ENCODE data around the gene HLA-C. TPM values are rescaled to one million over a fixed set of nuclear protein-coding genes. Genes with fewer than 3 reads are reported as not detected.

Gene HLA-C
- total and polyA plus RNA-seq, 7 donors, result 129 to 907 (median 349) TPM

DNA sequence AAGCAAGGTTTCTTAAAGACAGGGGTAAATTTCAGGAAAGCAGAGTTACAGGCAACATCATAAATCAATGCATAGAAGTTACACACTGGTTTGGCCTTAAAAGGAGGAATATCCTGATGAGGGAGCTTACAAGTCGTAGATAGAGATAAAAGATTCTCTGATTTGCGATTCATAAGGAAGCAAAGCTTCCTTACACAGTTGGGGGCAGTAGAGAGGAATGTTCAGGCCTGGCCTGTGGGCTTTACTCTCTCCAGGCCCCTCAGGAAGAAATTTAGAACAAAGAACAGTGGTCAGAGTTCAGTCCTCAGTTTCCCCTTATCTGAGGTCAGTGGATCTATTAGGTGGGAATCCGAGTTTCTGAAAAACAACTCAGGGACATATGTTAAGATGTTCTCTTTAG lies 19.3 kb downstream of the HLA-C start:
- intact Hi-C loops (cut with DNase I), result no loop called here
- Histone ChIP-seq H3K9me3 (no peaks in the 10 kb centered on the region), H3K36me3 (no peaks in the 10 kb centered on the region), H3K27ac (no peak overlapping the region), H3K27me3 (peaks cover 0 to 3% (median 0%) of the 10 kb centered on the region in 3 donors), H3K4me3 (no peak overlapping the region), H3K4me1 (no peaks in the 10 kb centered on the region)
- DNase-seq, result no peak
- 18 to 44% methylated on average over 3 of the region's 3 CpGs for WGBS, 2 donors
- TF ChIP-seq, protein P1, sequence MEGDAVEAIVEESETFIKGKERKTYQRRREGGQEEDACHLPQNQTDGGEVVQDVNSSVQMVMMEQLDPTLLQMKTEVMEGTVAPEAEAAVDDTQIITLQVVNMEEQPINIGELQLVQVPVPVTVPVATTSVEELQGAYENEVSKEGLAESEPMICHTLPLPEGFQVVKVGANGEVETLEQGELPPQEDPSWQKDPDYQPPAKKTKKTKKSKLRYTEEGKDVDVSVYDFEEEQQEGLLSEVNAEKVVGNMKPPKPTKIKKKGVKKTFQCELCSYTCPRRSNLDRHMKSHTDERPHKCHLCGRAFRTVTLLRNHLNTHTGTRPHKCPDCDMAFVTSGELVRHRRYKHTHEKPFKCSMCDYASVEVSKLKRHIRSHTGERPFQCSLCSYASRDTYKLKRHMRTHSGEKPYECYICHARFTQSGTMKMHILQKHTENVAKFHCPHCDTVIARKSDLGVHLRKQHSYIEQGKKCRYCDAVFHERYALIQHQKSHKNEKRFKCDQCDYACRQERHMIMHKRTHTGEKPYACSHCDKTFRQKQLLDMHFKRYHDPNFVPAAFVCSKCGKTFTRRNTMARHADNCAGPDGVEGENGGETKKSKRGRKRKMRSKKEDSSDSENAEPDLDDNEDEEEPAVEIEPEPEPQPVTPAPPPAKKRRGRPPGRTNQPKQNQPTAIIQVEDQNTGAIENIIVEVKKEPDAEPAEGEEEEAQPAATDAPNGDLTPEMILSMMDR (IDR thresholded peaks at IDR 0.05), result no peak
- no peak for TF ChIP-seq POLR2AphosphoS5 (IDR thresholded peaks at IDR 0.05)
- TF ChIP-seq POLR2A (IDR thresholded peaks at IDR 0.05), result no peak
- TF ChIP-seq EP300 (IDR thresholded peaks at IDR 0.05), result no peak

DNA sequence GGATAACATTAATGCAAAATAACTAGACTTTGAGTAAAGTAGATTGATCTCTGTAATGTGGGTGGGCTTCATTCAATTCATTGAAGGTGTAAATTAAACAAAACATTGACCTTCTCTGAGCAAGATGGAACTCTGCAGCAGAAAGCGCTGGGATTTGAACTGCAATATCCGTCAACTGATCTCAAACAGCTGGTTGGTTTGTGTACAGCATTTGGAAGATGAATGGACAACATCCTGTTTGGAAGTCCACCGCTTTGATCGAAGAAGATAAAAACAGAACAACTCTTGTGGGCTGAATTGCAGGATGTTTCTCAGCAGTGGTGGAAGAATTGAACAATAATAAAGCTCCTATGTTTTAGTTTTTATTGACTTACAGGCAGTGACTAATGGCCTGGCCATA lies 20.6 kb downstream of the HLA-C start:
- H3K4me3 ChIP-seq, result no peak overlapping the region
- WGBS, 2 donors, result 68 to 82% methylated on average over 4 of the region's 4 CpGs
- H3K4me1 ChIP-seq, result no peaks in the 10 kb centered on the region
- H3K9me3 ChIP-seq, result no peaks in the 10 kb centered on the region
- peaks cover 0 to 3% (median 0%) of the 10 kb centered on the region in 3 donors for H3K27me3 ChIP-seq
- intact Hi-C loops (cut with DNase I), result no loop called here
- H3K36me3 ChIP-seq, result no peaks in the 10 kb centered on the region
- TF ChIP-seq, protein P1 (IDR thresholded peaks at IDR 0.05), result no peak
- TF ChIP-seq EP300 (IDR thresholded peaks at IDR 0.05) (no peak), POLR2AphosphoS5 (IDR thresholded peaks at IDR 0.05) (no peak), POLR2A (IDR thresholded peaks at IDR 0.05) (no peak)
- no peak overlapping the region for H3K27ac ChIP-seq
- DNase-seq, result no peak

DNA sequence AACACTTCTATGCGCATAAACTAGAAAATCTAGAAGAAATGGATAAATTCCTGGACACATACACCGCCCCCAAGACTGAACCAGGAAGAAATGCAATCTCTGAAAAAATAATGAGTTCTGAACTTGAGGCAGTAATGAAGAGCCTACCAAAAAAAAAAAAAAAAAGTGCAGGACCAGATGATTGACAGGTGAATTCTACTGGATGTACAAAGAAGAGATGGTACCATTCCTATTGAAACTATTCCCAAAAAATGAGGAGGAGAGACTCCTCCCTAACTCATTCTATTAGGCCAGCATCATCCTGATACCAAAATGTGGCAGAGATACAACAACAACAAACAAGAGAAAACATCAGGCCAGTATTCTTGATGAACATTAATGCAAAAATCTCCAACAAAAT lies 22.7 kb downstream of the HLA-C start:
- no peak overlapping the region for H3K27ac ChIP-seq
- H3K4me1 ChIP-seq, result no peaks in the 10 kb centered on the region
- no peaks in the 10 kb centered on the region for H3K9me3 ChIP-seq
- WGBS, 2 donors, result 94 to 95% methylated on average over 2 of the region's 2 CpGs
- TF ChIP-seq POLR2AphosphoS5 (IDR thresholded peaks at IDR 0.05) (no peak), POLR2A (IDR thresholded peaks at IDR 0.05) (no peak), EP300 (IDR thresholded peaks at IDR 0.05) (no peak)
- TF ChIP-seq, protein P1 (IDR thresholded peaks at IDR 0.05), result no peak
- peaks cover 0 to 3% (median 0%) of the 10 kb centered on the region in 3 donors for H3K27me3 ChIP-seq
- intact Hi-C loops (cut with DNase I), result no loop called here
- H3K36me3 ChIP-seq, result no peaks in the 10 kb centered on the region
- no peak for DNase-seq
- H3K4me3 ChIP-seq, result no peak overlapping the region

DNA sequence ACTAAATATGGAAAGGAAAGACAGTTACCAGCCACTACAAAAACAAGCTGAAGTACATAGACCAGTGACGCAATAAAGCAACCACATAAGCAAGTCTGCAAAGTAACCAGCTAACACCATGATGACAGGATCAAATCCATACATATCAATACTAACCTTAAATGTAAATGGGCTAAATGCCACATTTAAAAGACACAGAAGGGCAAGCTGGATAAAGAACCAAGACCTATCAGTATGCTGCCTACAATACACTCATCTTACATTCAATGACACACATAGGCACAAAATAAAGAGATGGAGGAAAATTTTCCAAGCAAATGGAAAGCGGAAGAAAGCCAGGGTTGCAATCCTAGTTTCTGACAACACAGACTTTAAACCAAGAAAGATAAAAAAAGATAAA lies 24.1 kb downstream of the HLA-C start:
- no peaks in the 10 kb centered on the region for H3K36me3 ChIP-seq
- H3K27ac ChIP-seq, result no peak overlapping the region
- H3K4me3 ChIP-seq, result no peak overlapping the region
- 96 to 98% methylated on average over 2 of the region's 2 CpGs for WGBS, 2 donors
- intact Hi-C loops (cut with DNase I), result no loop called here
- no peaks in the 10 kb centered on the region for H3K9me3 ChIP-seq
- H3K27me3 ChIP-seq, result peaks cover 0 to 3% (median 0%) of the 10 kb centered on the region in 3 donors
- no peaks in the 10 kb centered on the region for H3K4me1 ChIP-seq
- TF ChIP-seq, protein P1 (IDR thresholded peaks at IDR 0.05), result no peak
- TF ChIP-seq POLR2AphosphoS5 (IDR thresholded peaks at IDR 0.05), result no peak
- TF ChIP-seq EP300 (IDR thresholded peaks at IDR 0.05), result no peak
- DNase-seq, result no peak

DNA sequence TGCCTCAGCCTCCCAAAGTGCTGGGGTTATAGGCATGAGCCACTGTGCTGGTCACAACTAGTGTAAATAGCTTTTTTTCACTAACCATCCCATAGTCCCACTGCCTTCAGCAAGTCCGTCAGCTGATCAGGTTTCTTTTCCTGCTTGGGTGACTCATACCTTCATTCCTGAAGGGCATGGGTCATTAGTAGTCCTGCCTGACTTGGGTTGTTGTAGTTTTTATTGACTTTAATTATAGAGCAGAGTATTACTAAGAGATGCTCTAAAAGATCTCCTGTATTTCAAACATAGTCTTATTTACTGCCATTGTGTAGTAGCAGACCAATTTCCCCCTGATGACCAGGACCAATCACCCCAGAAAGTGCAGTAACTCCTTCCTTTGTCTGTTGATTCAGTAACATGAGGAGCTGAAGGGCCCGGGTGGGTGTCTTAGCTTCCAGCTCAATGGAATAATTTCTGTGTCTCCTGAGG lies 25.8 kb downstream of the HLA-C start:
- H3K27me3 ChIP-seq, result peaks cover 0 to 3% (median 0%) of the 10 kb centered on the region in 3 donors
- H3K4me1 ChIP-seq, result no peaks in the 10 kb centered on the region
- no peaks in the 10 kb centered on the region for H3K36me3 ChIP-seq
- DNase-seq, result no peak
- no peak for TF ChIP-seq POLR2A (IDR thresholded peaks at IDR 0.05)
- no peak for TF ChIP-seq POLR2AphosphoS5 (IDR thresholded peaks at IDR 0.05)
- TF ChIP-seq, protein P1 (IDR thresholded peaks at IDR 0.05), result no peak
- no peak for TF ChIP-seq EP300 (IDR thresholded peaks at IDR 0.05)
- H3K9me3 ChIP-seq, result no peaks in the 10 kb centered on the region
- 36 to 55% methylated on average over 2 of the region's 2 CpGs for WGBS, 2 donors
- intact Hi-C loops (cut with DNase I), result no loop called here
- H3K4me3 ChIP-seq, result no peak overlapping the region
- H3K27ac ChIP-seq, result no peak overlapping the region

All from sigmoid colon (tissue), 7 donors.